Astrocyte of the cerebellum (primary cell): Measurements from ENCODE around the gene FGD5.

Experiments
- DNase-seq: peaks from one replicate; pipeline ENCODE4 v3.0.0-alpha.2; 2011; ENCODE audit warnings: low read depth
- H3K4me3 ChIP-seq: 2 replicates; pipeline ENCODE4 v1.5.1; 2011; ENCODE audit warnings: mild to moderate bottlenecking, low read depth, low read length, moderate library complexity
- in situ Hi-C: cut with HindIII; loops from 2 replicates; pipeline ENCODE4 v1.10.0; 2017; ENCODE audit warnings: low sequenced_read_pairs
- TF ChIP-seq, protein P1 (sequence below): IDR thresholded peaks from 2 replicates; pipeline ENCODE4 v1.5.1; 2012; ENCODE audit warnings: low read length, low read depth, moderate library complexity, mild to moderate bottlenecking; ENCODE audit errors: missing control alignments

Gene FGD5

DNA sequence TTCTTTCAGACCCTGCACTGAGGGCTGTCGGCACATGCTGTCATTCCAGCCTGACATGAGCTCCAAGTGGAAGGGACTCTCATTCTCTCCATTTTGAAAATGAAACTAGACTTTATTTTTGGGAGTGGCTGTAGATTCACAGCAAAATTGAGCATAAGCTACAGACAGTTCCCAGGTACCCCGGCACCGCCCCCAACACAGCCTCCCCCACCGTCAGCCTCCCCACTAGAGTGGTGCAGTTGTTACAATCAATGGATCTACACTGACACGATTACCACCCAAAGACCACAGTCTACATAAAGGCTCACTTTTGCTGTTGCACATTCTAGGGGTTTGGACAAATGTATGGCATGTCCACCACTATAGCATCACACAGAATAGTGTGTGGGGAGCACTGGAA lies 29.5 kb upstream of the FGD5 start:
- in situ Hi-C loops = loop anchor here (5.0 kb wide), 1 partner anchor 38 kb away; no protein-coding TSS in a partner anchor
- no peak for DNase-seq
- TF ChIP-seq, protein P1, sequence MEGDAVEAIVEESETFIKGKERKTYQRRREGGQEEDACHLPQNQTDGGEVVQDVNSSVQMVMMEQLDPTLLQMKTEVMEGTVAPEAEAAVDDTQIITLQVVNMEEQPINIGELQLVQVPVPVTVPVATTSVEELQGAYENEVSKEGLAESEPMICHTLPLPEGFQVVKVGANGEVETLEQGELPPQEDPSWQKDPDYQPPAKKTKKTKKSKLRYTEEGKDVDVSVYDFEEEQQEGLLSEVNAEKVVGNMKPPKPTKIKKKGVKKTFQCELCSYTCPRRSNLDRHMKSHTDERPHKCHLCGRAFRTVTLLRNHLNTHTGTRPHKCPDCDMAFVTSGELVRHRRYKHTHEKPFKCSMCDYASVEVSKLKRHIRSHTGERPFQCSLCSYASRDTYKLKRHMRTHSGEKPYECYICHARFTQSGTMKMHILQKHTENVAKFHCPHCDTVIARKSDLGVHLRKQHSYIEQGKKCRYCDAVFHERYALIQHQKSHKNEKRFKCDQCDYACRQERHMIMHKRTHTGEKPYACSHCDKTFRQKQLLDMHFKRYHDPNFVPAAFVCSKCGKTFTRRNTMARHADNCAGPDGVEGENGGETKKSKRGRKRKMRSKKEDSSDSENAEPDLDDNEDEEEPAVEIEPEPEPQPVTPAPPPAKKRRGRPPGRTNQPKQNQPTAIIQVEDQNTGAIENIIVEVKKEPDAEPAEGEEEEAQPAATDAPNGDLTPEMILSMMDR = no peak
- no peak overlapping the region for H3K4me3 ChIP-seq

DNA sequence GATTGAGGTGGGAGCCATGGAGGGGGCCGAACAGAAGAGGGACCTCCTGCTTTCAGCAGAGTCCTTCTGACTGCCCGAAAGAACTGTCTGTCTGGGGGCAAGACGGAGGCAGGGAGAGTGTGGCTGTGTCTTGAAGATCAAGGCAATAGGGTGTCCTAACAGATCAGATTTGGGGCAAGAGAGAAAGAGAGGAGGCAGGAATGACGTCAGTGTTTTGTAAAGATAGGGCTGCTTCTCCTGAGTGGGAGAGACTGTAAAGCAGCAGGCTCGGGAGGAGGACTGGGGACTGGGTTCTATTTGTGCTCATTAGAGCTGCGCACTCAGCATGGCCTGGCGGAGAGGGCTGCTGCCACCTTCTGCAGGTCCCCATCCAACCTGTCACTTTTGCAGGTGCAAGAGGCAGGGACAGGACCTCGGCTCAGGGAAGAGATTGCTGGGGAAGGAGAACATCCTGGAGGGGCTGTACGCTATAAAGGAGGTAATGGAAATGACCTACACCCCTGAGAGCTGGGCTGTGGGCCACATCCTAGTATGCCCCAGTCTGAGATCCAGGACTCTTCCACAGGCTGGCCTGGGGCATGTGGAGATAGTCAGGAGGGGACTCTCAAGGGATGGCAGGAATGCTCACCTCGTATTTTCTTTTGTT lies 29.0 kb upstream of the FGD5 start:
- H3K4me3 ChIP-seq = no peak overlapping the region
- DNase-seq = no peak
- TF ChIP-seq, protein P1 = no peak
- in situ Hi-C loops = loop anchor here (5.0 kb wide), 1 partner anchor 38 kb away; no protein-coding TSS in a partner anchor

DNA sequence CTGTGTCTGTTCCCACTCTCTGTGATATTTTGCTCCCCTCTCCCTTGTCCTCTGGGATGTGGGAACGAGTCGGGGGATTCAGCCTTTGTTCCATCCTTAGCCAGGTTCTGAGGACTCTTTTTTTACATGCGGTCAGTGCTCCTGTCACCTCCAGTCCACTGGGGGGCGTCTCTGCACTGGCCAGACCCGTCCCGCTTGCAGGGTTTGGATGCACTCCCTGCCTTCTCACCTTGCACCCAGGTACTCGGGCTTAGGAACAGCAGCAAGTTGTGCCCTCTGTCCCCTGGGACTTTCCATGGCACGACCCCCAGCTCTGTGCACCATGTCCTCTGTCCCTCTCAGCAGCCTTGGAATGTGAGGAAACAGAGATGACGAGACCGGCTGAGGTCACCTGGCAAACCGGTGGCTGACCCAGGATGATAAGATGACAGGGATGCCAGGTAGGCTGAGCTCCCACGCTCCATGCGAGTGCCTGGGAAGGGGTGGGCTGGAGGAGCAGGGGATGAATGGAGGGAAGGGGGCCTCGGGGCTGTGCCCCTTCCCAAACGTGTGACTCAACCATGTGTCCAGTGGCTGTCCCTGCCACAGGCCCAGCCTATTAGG lies 27.3 kb upstream of the FGD5 start:
- in situ Hi-C loops = no loop called here
- H3K4me3 ChIP-seq = no peak overlapping the region
- DNase-seq = no peak
- TF ChIP-seq, protein P1 = peak; percentile 55

DNA sequence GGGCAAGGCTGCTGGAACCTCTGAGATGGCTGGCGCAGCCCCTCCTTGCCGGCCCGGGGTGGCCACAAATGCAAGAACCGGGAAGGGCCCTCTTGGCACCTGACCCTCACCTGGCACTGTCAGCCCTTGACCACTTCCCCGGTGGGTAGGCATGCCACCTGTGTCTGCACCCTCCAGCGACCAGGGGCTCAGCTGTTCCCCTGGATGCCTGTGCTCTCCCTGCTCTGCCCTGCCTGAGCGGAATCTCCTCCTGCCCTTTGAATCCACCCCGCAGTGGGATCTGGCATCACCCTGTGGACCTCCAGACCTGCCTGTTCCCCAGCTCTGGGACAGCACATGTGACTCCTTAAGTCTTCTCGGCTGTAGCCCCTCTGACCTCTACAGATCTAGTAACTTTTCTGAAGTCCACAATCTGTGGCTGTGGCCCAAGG lies 26.1 kb upstream of the FGD5 start:
- no peak for DNase-seq
- H3K4me3 ChIP-seq = no peak overlapping the region
- in situ Hi-C loops = no loop called here
- TF ChIP-seq, protein P1 = no peak

DNA sequence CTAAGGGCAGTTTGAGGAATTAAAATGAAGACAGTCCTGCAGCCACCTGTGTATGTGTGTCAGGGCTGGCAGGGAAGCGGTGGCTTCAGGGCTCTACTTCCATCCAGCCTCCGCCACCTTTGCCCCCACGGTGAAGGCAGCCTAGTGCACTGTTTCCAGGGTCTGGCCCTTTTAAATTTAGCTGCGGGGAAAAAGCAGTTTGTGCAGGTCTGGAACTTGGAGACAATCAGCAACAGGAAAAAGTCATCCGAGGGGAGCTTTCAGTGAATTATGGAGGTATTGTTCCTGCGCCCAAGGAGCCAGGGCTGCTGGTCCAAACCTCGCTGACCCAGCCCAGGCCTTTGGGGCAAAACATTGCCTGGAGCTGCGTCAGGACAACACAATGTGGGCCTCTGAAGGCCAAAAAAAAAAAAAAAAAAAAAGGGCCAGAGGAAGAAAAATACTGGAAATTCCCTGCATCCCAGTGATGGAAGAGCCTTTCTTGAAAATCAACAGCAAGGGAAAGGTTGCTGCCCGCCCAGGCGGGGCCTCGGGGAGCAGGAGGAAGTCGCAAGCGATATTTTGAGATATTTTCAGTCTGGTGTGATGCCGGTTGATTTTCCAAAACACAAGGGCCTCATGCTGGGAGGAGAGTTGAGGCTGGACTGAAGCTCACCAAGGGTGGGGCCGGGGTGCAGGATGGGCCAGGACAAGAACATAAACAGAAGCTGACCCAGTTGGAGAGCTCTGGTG lies 25.5 kb upstream of the FGD5 start:
- in situ Hi-C loops = no loop called here
- no peak overlapping the region for H3K4me3 ChIP-seq
- DNase-seq = no peak
- TF ChIP-seq, protein P1 = no peak

DNA sequence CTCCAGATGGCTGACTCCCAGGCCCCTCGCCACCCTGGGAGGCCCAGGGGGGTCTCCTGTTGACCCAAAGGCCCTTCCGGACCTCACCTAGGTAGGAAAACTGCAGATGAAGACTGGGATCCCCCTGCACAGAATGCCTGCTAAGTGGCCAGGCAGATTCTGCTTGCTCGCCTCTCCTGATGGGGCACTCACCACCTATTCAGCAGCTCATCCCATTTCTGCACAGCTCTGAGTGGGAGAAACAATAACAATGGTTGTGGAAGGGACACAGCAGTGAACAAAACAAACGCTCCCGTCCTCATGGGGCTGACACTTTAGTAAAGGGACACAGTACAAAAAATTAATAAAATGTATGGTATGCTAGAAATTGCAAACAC lies 24.9 kb upstream of the FGD5 start:
- in situ Hi-C loops = no loop called here
- H3K4me3 ChIP-seq = no peak overlapping the region
- TF ChIP-seq, protein P1 = no peak
- DNase-seq = no peak
